ENCODE measurements around the gene MAP6. TPM values are rescaled to one million over a fixed set of nuclear protein-coding genes. Genes with fewer than 3 reads are reported as not detected.

The MAP6 gene
- total RNA-seq, 1 donor from 2014 or later: 313 TPM

DNA sequence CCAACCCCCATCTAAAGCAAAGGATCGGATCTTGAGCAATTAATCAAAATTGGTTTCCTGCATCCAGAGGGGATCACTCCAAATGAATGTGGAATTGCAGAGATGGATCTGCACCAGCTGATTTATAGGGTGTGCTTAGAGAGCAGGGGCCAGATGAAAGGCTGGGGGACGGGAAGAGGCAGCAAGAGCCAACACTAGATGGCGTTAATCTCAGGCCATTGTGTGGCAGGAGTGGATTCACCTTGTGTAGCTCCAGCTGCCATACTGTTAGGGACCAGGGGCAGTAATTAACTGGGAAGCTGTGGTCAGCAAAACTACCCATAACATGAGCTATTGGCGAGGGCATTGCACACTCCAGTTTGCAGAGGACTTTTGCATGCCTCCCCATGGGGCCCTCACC lies 71.2 kb downstream of the MAP6 start:
- DNase-seq: peak; percentile 59
- H3K4me1 Mint-ChIP-seq (ENCODE audit: low read depth, unreplicated experiment): peaks cover 33% of the 10 kb centered on the region
- peaks cover 8% of the 10 kb centered on the region for H3K36me3 Mint-ChIP-seq (ENCODE audit: unreplicated experiment)
- H3K27me3 Mint-ChIP-seq (ENCODE audit: unreplicated experiment): peaks cover 11% of the 10 kb centered on the region
- H3K9me3 Mint-ChIP-seq (ENCODE audit: unreplicated experiment): peaks cover 8% of the 10 kb centered on the region
- TF ChIP-seq, protein P1, sequence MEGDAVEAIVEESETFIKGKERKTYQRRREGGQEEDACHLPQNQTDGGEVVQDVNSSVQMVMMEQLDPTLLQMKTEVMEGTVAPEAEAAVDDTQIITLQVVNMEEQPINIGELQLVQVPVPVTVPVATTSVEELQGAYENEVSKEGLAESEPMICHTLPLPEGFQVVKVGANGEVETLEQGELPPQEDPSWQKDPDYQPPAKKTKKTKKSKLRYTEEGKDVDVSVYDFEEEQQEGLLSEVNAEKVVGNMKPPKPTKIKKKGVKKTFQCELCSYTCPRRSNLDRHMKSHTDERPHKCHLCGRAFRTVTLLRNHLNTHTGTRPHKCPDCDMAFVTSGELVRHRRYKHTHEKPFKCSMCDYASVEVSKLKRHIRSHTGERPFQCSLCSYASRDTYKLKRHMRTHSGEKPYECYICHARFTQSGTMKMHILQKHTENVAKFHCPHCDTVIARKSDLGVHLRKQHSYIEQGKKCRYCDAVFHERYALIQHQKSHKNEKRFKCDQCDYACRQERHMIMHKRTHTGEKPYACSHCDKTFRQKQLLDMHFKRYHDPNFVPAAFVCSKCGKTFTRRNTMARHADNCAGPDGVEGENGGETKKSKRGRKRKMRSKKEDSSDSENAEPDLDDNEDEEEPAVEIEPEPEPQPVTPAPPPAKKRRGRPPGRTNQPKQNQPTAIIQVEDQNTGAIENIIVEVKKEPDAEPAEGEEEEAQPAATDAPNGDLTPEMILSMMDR (IDR thresholded peaks at IDR 0.05; ENCODE audit: partially characterized antibody, unreplicated experiment): no peak
- H3K4me3 Mint-ChIP-seq (ENCODE audit: unreplicated experiment): no peak overlapping the region
- H3K27ac Mint-ChIP-seq (ENCODE audit: unreplicated experiment): peak overlapping the region; percentile 67

DNA sequence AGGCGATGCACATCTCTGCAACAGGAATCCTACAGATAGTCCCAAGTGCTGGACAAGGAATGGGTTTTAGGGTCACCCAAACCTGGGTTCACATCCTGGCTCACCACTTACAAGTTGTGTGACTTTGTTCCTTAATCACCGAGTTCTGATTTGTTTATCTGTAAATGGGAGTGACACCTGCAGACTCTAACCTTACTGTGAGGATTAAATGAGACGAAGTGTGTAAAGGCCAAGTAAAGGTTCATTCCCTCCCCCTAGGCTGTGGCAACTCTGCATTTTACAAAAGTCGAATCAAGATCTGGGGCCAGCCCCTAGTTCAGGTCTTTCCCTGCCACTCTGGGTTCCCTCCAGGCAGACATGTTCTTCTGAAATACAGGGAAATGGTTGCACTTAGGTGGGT lies 71.9 kb downstream of the MAP6 start:
- Mint-ChIP-seq H3K27ac (ENCODE audit: unreplicated experiment) (no peak overlapping the region), H3K9me3 (ENCODE audit: unreplicated experiment) (peaks cover 12% of the 10 kb centered on the region), H3K27me3 (ENCODE audit: unreplicated experiment) (peaks cover 12% of the 10 kb centered on the region), H3K36me3 (ENCODE audit: unreplicated experiment) (peaks cover 4% of the 10 kb centered on the region), H3K4me1 (ENCODE audit: low read depth, unreplicated experiment) (peaks cover 40% of the 10 kb centered on the region), H3K4me3 (ENCODE audit: unreplicated experiment) (no peak overlapping the region)
- TF ChIP-seq, protein P1 (IDR thresholded peaks at IDR 0.05; ENCODE audit: partially characterized antibody, unreplicated experiment): no peak
- no peak for DNase-seq

DNA sequence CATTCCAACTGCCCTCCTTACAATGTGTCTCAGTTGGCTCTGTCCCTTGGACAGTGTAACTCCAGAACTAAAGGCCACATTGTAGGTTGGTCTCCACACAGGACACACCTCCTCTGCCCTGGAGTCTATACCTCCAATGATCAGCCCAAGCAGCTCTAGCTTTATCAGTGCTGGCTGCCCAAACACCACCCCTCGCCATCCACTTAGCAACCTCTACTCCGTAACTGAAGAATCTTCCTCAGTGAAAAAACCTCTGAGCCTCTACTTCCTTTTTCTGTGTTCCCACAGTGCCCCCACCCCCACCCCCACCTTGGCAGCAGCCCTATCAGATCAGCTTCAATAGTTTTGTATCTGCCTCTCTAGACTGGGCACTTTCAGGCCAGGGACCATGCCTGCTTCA lies 73.4 kb downstream of the MAP6 start:
- no peak overlapping the region for H3K4me3 Mint-ChIP-seq (ENCODE audit: unreplicated experiment)

DNA sequence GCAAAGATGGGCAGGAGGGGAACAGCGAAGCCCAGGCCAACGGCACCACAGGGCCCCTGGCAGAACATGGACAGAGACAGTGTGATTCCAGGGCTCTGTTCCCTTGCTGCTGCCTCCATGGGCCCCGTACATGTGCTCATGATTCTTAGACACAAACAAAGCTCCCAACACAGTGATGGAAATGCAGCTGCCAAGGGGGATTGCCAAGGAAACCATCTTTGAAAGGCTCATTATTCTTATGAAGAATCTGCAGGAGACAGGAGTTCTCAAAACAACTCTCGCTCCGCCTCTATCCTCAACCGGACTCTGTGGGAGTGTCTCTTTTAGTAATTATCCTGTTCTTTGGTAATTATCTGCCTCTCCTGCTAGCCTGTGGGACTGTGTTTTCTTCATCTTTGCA lies 74.6 kb downstream of the MAP6 start:
- Mint-ChIP-seq H3K4me1 (ENCODE audit: low read depth, unreplicated experiment) (peaks cover 43% of the 10 kb centered on the region), H3K36me3 (ENCODE audit: unreplicated experiment) (no peaks in the 10 kb centered on the region), H3K9me3 (ENCODE audit: unreplicated experiment) (peaks cover 14% of the 10 kb centered on the region), H3K4me3 (ENCODE audit: unreplicated experiment) (no peak overlapping the region), H3K27me3 (ENCODE audit: unreplicated experiment) (peaks cover 14% of the 10 kb centered on the region), H3K27ac (ENCODE audit: unreplicated experiment) (no peak overlapping the region)
- no peak for DNase-seq
- TF ChIP-seq, protein P1 (IDR thresholded peaks at IDR 0.05; ENCODE audit: partially characterized antibody, unreplicated experiment): no peak

More for the DNA sequence above, 73.4 kb downstream of the MAP6 start:
- peaks cover 13% of the 10 kb centered on the region for H3K9me3 Mint-ChIP-seq (ENCODE audit: unreplicated experiment)
- H3K4me1 Mint-ChIP-seq (ENCODE audit: low read depth, unreplicated experiment): peaks cover 37% of the 10 kb centered on the region
- H3K36me3 Mint-ChIP-seq (ENCODE audit: unreplicated experiment): no peaks in the 10 kb centered on the region
- H3K27me3 Mint-ChIP-seq (ENCODE audit: unreplicated experiment): peaks cover 14% of the 10 kb centered on the region
- DNase-seq: no peak
- no peak overlapping the region for H3K27ac Mint-ChIP-seq (ENCODE audit: unreplicated experiment)
- TF ChIP-seq, protein P1 (IDR thresholded peaks at IDR 0.05; ENCODE audit: partially characterized antibody, unreplicated experiment): no peak

DNA sequence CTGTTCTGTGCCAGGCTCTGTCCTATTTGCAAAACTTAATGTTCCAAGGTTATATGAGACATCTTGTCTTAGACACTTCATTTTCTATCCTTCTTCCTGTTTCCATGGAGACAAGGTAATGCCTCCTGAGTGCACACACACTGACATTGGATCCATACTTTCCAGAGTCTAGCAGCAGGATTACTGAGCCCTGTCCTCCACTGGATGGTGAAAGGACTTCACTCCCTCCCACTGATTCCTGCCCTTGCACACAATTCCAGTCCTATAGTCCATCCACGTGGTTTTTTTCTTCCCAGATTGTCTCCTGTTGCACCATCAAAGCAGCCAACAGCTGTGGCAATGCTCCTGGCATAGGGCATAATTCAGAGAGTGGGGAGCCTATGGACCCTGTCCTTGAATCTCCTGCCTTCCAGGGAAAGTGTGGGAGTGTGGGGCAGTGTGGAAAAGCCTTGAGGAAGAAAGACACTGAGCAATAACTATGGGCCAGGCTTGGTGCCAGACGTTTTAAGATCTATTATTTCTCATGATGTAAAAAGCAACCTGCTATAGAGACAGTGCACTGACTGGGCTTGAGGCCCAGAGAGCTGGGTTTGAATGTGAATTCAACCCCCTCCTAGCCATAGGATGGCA lies 75.4 kb downstream of the MAP6 start:
- no peak for DNase-seq
- no peaks in the 10 kb centered on the region for H3K36me3 Mint-ChIP-seq (ENCODE audit: unreplicated experiment)
- H3K27me3 Mint-ChIP-seq (ENCODE audit: unreplicated experiment): peaks cover 14% of the 10 kb centered on the region
- peaks cover 39% of the 10 kb centered on the region for H3K4me1 Mint-ChIP-seq (ENCODE audit: low read depth, unreplicated experiment)
- H3K4me3 Mint-ChIP-seq (ENCODE audit: unreplicated experiment): no peak overlapping the region
- H3K27ac Mint-ChIP-seq (ENCODE audit: unreplicated experiment): peak overlapping the region; percentile 42
- H3K9me3 Mint-ChIP-seq (ENCODE audit: unreplicated experiment): peaks cover 19% of the 10 kb centered on the region
- TF ChIP-seq, protein P1 (IDR thresholded peaks at IDR 0.05; ENCODE audit: partially characterized antibody, unreplicated experiment): no peak
